Osteocyte (in vitro differentiated cells): Measurements from ENCODE around the gene UROC1. TPM values are rescaled to one million over a fixed set of nuclear protein-coding genes. Genes with fewer than 3 reads are reported as not detected.
A peak's percentile ranks its signal among the peaks of the same experiment; 100 is the strongest.

ENCODE experiments used
- DNase-seq: peaks from one replicate; pipeline ENCODE4 v3.0.0; 2021; ENCODE audit warnings: mixed read lengths; ENCODE audit not compliant: unreplicated experiment; ENCODE audit errors: extremely low spot score
- H3K27ac Mint-ChIP-seq: one replicate; pipeline ENCODE4 v1.8.0; 2021; ENCODE audit warnings: mild to moderate bottlenecking, mixed read lengths; ENCODE audit not compliant: unreplicated experiment
- H3K27me3 Mint-ChIP-seq: one replicate; pipeline ENCODE4 v1.8.0; 2021; ENCODE audit warnings: mixed read lengths; ENCODE audit not compliant: unreplicated experiment
- H3K36me3 Mint-ChIP-seq: one replicate; pipeline ENCODE4 v1.8.0; 2021; ENCODE audit warnings: mixed read lengths; ENCODE audit not compliant: unreplicated experiment
- H3K4me1 Mint-ChIP-seq: one replicate; pipeline ENCODE4 v1.8.0; 2021; ENCODE audit warnings: mixed read lengths; ENCODE audit not compliant: unreplicated experiment
- H3K4me3 Mint-ChIP-seq: one replicate; pipeline ENCODE4 v1.8.0; 2021; ENCODE audit warnings: mild to moderate bottlenecking, moderate library complexity, mixed read lengths; ENCODE audit not compliant: unreplicated experiment
- H3K9me3 Mint-ChIP-seq: one replicate; pipeline ENCODE4 v1.8.0; 2021; ENCODE audit warnings: mixed read lengths; ENCODE audit not compliant: unreplicated experiment
- total RNA-seq: library from RNA; stranded (reverse); gene quantifications from 2 replicates; pipeline ENCODE4 v1.2.1, GENCODE V29; 2021
- TF ChIP-seq, protein P1 (sequence below): fragments of 200-600 bp; sonication (generic); IDR thresholded peaks from 2 replicates; pipeline ENCODE4 v1.5.0; 2021; ENCODE audit warnings: antibody characterized with exemption, mild to moderate bottlenecking, moderate library complexity

UROC1 gene
- total RNA-seq, 1 donor from 2014 or later, result not detected

DNA sequence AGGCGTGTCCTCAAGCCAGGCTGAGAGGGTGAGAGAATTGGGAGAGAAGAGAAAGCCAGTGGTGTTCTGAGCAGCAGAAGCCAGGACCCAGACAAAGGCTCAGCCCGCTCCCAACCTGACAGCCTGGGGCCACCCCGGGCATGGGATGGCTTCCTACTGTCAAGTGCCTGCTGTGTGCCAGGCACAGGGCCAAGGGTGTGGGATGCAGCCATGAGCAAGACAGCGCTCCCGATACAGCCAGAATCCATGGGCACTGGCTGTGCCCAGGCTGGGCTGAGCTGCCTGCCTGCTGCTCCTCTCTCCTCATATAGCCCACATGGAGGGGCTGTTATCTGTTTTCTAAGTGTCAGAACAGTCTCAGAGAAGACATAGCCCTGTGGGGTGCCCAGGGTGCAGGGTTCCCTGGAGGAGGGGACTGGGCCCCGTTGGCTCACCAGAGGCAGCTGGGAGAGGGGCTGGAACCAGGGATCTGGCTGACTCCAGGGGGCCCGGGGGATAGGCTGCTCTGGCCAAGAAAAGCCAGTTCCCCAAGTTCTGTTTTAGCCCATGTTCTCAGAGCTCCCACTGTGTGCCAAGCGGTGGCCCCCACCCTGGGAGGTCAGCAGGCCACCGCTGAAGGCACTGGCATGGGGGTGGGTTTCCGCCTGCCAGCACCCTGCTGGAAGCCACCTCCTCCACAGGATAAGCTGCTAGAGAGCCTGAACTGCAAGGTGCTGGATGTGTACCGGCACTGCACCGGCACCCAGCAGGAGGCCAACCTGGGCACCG is 83.9 kb downstream of the UROC1 start:
- TF ChIP-seq, protein P1, sequence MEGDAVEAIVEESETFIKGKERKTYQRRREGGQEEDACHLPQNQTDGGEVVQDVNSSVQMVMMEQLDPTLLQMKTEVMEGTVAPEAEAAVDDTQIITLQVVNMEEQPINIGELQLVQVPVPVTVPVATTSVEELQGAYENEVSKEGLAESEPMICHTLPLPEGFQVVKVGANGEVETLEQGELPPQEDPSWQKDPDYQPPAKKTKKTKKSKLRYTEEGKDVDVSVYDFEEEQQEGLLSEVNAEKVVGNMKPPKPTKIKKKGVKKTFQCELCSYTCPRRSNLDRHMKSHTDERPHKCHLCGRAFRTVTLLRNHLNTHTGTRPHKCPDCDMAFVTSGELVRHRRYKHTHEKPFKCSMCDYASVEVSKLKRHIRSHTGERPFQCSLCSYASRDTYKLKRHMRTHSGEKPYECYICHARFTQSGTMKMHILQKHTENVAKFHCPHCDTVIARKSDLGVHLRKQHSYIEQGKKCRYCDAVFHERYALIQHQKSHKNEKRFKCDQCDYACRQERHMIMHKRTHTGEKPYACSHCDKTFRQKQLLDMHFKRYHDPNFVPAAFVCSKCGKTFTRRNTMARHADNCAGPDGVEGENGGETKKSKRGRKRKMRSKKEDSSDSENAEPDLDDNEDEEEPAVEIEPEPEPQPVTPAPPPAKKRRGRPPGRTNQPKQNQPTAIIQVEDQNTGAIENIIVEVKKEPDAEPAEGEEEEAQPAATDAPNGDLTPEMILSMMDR, result no peak
- Mint-ChIP-seq H3K36me3 (peaks cover 12% of the 10 kb centered on the region), H3K9me3 (no peaks in the 10 kb centered on the region), H3K4me3 (no peak overlapping the region), H3K27me3 (no peaks in the 10 kb centered on the region), H3K4me1 (peaks cover 2% of the 10 kb centered on the region), H3K27ac (no peak overlapping the region)
- peak; percentile 83 for DNase-seq

DNA sequence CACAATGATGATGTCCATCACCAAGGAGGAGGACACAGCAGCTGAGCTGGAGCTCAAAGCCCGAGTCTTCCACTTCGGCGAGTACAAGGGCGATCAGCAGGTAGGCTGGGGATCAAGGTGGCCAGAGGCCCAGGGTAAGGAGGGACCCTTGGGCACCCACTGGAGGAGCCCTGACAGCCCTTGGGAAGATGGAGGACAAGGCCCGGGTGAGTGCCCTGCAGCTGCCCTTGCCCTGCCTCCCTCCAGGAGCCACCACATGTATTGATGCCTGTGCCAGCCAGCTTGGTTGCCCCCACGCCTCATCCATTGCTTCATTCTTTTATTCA is 84.5 kb downstream of the UROC1 start:
- H3K36me3 Mint-ChIP-seq, result peaks cover 12% of the 10 kb centered on the region
- no peaks in the 10 kb centered on the region for H3K27me3 Mint-ChIP-seq
- H3K4me3 Mint-ChIP-seq, result no peak overlapping the region
- H3K9me3 Mint-ChIP-seq, result no peaks in the 10 kb centered on the region
- DNase-seq, result peak; percentile 78
- H3K27ac Mint-ChIP-seq, result no peak overlapping the region
- TF ChIP-seq, protein P1, result no peak
- H3K4me1 Mint-ChIP-seq, result peaks cover 2% of the 10 kb centered on the region

DNA sequence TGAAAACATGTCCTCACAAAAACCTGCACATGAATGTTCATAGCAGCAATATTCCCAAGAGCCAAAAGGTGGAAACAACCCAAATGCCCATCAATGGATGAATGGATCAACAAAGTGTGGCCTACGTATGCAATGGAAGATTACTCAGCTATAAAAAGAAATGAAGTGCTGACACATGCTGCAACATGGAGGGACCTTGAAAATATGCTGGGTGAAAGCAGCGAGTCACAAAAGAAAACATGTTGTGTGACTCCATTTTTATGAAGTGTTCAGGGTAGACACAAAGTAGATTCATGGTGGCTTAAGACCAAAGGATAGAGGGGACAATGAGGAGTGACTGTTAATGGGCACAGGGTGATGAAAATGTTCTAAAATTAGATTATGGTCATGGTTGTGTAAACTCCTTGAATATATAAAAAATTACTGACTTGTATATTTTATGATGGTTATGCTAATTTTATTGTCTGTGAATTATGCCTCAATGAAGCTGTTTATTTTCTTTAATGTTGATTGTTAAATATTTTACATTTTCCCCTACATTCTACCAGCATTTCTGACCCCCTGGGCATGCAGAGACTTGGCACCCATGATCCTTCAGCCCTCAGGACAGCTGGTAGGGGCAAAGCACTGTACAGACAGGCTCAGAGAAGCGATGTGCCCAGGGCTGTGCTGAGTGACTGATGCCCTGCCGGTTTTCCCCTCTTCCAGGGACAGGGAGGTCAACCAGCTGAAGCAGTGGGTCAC is 85.0 kb downstream of the UROC1 start:
- Mint-ChIP-seq H3K4me1 (peaks cover 2% of the 10 kb centered on the region), H3K27me3 (no peaks in the 10 kb centered on the region), H3K9me3 (no peaks in the 10 kb centered on the region), H3K27ac (no peak overlapping the region), H3K36me3 (peaks cover 9% of the 10 kb centered on the region), H3K4me3 (no peak overlapping the region)
- TF ChIP-seq, protein P1, result no peak
- DNase-seq, result no peak

Other genes starting within 250 kb of the UROC1 start
- 5.7 and 7.2 TPM in 2 replicates for gene KLF15, start 160.4 kb downstream of the UROC1 start, total RNA-seq
- gene CFAP100, start 122.9 kb downstream of the UROC1 start, total RNA-seq, result not detected in 2 replicates
- gene ZXDC, start 41.9 kb downstream of the UROC1 start, total RNA-seq, result 30.7 and 31.8 TPM in 2 replicates
- gene CHST13, start 6.4 kb upstream of the UROC1 start, total RNA-seq, result not detected in 2 replicates
- not detected in 2 replicates for gene C3orf22, start 41.2 kb upstream of the UROC1 start, total RNA-seq
- gene TXNRD3, start 137.4 kb upstream of the UROC1 start, total RNA-seq, result 16.9 and 17.6 TPM in 2 replicates
- gene CHCHD6, start 186.5 kb upstream of the UROC1 start, total RNA-seq, result 13.1 and 13.9 TPM in 2 replicates